ENCODE results near the gene AMPD3.

AMPD3 gene

GRCh38 chr11:10462746-10463300, 7.8 kb downstream of the AMPD3 start:
- no peak for DNase-seq

- no peak for DNase-seq
Measured at GRCh38 chr11:10473371-10473770, 18.3 kb downstream of the AMPD3 start.

GRCh38 chr11:10474551-10474950, 19.5 kb downstream of the AMPD3 start:
- no peak for DNase-seq

- no peak for DNase-seq
Measured at GRCh38 chr11:10476342-10476741, 21.3 kb downstream of the AMPD3 start.

GRCh38 chr11:10476927-10477689, 22.0 kb downstream of the AMPD3 start:
- DNase-seq, result no peak

GRCh38 chr11:10477690-10478046, 22.6 kb downstream of the AMPD3 start:
- no peak for DNase-seq

GRCh38 chr11:10478066-10478465, 23.0 kb downstream of the AMPD3 start:
- peak; percentile 78 for DNase-seq

GRCh38 chr11:10478574-10479550, 23.8 kb downstream of the AMPD3 start:
- DNase-seq, result no peak

- no peak for DNase-seq
Measured at GRCh38 chr11:10480026-10480425, 25.0 kb downstream of the AMPD3 start.

DNA sequence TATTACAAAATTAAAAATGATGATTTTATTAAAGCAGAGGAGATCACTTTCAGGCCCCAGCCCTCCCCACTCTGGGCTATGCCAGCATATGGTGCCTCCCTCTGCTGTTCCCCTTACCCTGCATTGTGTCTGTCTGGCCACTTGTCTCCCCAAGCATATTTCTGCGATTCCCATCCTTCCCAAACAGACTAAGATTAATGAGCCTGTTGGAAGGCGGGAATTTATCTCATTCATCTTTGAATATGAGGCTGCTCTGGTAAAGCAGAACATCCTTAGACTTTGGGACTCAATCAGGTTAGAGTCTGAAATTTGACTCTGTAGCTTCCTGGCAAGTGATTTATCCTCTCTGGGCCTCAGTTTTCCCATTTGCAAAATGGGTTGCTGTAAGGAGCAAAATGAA, 25.7 kb downstream of the AMPD3 start:
- DNase-seq, result no peak

- DNase-seq, result no peak
Measured at GRCh38 chr11:10481560-10482349, 26.7 kb downstream of the AMPD3 start.

DNA sequence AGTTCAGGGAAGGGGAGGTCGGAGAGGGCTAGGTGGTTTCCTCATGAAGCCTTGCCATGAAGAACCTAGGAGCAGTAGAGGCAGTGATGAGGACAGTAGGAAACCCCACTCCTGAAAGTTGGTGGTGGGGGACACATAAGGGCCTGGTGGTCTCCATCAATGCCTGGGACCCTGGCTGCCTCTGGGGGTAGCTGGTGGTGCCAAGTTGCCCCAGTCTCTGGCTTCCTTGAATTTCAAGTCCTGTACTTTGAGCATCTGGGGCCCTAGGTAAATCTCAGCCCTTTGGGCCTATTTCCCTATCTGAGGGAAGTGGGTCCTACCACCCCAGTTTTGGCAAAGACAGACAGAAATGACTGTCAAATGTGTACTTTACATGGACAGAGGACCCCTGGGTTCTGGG, 28.1 kb downstream of the AMPD3 start:
- DNase-seq, result no peak

DNA sequence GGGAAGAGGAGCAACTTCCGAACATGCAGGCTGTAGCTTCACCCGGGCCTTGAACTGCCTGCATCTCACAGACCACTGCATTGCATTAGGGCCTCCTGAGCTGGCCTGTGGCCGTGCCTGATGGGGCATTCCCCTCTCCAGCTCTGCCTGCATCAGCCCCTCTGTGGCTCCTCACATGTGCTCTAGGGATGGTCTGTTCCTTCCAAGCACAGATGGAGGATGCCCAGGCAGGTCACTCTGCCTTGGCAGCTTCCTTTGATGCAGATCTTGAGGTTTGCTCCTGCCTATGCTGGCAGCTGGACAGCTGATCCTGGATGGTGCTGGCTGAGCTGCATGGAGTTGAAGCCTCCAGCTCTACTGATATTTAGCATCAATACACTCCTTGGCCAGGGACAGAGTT, 28.5 kb downstream of the AMPD3 start:
- DNase-seq, result no peak

GRCh38 chr11:10484461-10485180, 29.6 kb downstream of the AMPD3 start:
- no peak for DNase-seq

GRCh38 chr11:10485646-10486045, 30.6 kb downstream of the AMPD3 start:
- DNase-seq, result no peak

- DNase-seq, result no peak
Measured at GRCh38 chr11:10486161-10486840, 31.2 kb downstream of the AMPD3 start.

GRCh38 chr11:10487002-10487647, 32.1 kb downstream of the AMPD3 start:
- DNase-seq, result no peak

DNA sequence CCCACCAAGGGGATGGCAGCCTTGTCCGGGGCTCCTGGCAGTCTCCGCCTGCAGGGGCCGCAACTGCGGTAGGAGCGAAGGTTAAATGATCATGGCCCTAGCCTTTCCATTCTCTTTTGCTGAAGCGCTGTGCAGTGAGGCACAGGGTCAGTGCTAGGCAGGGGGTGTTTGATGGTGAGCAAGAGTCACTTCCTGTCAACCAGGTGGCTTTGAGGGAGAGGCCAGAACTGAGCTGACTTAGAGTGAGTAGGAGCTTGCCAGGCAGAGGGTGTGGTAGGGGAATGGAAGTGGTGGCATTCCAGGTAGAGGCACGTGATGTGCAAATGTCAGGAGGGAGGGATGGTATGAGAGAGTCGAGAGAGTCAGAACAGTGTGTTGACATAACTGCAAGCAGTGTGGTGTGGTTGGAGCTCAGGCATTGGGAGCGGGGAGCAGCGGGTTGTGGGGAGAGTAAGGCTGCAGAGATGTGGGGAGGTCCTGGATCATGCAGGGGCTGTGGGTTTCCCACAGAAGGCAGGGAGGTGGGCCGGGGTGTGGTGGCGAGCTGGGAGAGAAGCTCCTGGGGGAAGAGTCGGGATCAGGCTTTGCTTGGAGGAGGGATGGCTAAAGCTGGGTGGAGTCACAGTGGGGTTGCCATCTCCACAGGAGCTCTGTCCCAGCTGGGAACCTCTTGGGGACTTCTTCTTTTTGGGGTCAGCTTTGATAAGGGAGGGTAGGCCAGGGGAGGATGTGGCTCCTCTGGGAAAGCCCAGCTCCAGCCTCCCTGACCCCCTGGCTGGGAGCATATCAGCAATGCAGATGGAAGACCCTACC, 33.3 kb downstream of the AMPD3 start:
- DNase-seq, result no peak

- DNase-seq, result no peak
Measured at GRCh38 chr11:10488934-10489691, 34.0 kb downstream of the AMPD3 start.

All from OCI-M1 (cell line).